Astrocyte (in vitro differentiated cells and primary cell): ENCODE data around the gene TIAM2. TPM values are rescaled to one million over a fixed set of nuclear protein-coding genes. Genes with fewer than 3 reads are reported as not detected.
A peak's percentile ranks its signal among the peaks of the same experiment; 100 is the strongest.

ENCODE experiments used
- DNase-seq: peaks from one replicate; pipeline ENCODE4 v3.0.0-alpha.2; 2010; ENCODE audit warnings: low read depth
- FAIRE-seq: peaks from 2 replicates; lab custom pipeline; 2011; peaks lifted over from hg19 to GRCh38; lab: Jason Lieb, UNC
- H2AFZ ChIP-seq: 2 replicates; pipeline ENCODE4 v1.6.0; 2012; ENCODE audit warnings: low read depth, low read length, inconsistent platforms
- H3K27ac ChIP-seq: 2 replicates; pipeline ENCODE4 v1.5.1; 2011; ENCODE audit warnings: low read depth, low read length, inconsistent platforms
- H3K27me3 ChIP-seq: 2 replicates; pipeline ENCODE4 v1.6.0; 2011; ENCODE audit warnings: low read length, inconsistent platforms; ENCODE audit not compliant: insufficient read depth
- H3K36me3 ChIP-seq: 2 replicates; pipeline ENCODE4 v1.5.1; 2011; ENCODE audit warnings: low read length, inconsistent platforms; ENCODE audit not compliant: insufficient read depth
- H3K4me1 ChIP-seq: 2 replicates; pipeline ENCODE4 v1.5.1; 2011; ENCODE audit warnings: low read length, inconsistent platforms; ENCODE audit not compliant: insufficient read depth
- H3K4me2 ChIP-seq: 2 replicates; pipeline ENCODE4 v1.6.0; 2012; ENCODE audit warnings: low read length, inconsistent platforms
- H3K4me3 ChIP-seq: 2 replicates; pipeline ENCODE4 v1.5.1; 2011; ENCODE audit warnings: low read depth, mild to moderate bottlenecking, low read length, inconsistent platforms; ENCODE audit not compliant: insufficient read depth
- H3K79me2 ChIP-seq: 2 replicates; pipeline ENCODE4 v1.6.0; 2012; ENCODE audit warnings: mild to moderate bottlenecking, low read length, inconsistent platforms; ENCODE audit not compliant: insufficient read depth
- H3K9ac ChIP-seq: 2 replicates; pipeline ENCODE4 v1.6.0; 2012; ENCODE audit warnings: mild to moderate bottlenecking, low read length, inconsistent platforms
- H3K9me3 ChIP-seq: 2 replicates; pipeline ENCODE4 v1.5.1; 2012; ENCODE audit warnings: low read depth, mild to moderate bottlenecking, low read length, inconsistent platforms; ENCODE audit not compliant: insufficient read depth
- H4K20me1 ChIP-seq: 2 replicates; pipeline ENCODE4 v1.6.0; 2012; ENCODE audit warnings: low read length, inconsistent platforms; ENCODE audit not compliant: insufficient read depth
- H3K27ac Mint-ChIP-seq: one replicate; pipeline ENCODE4 v1.8.0; 2021; ENCODE audit warnings: mild to moderate bottlenecking, mixed read lengths; ENCODE audit not compliant: unreplicated experiment
- H3K27me3 Mint-ChIP-seq: one replicate; pipeline ENCODE4 v1.8.0; 2021; ENCODE audit warnings: low read depth, mixed read lengths; ENCODE audit not compliant: unreplicated experiment
- H3K36me3 Mint-ChIP-seq: one replicate; pipeline ENCODE4 v1.8.0; 2021; ENCODE audit warnings: low read depth, mixed read lengths; ENCODE audit not compliant: unreplicated experiment
- H3K4me1 Mint-ChIP-seq: one replicate; pipeline ENCODE4 v1.8.0; 2021; ENCODE audit warnings: low read depth, mixed read lengths; ENCODE audit not compliant: unreplicated experiment
- H3K4me3 Mint-ChIP-seq: one replicate; pipeline ENCODE4 v1.8.0; 2021; ENCODE audit warnings: mild to moderate bottlenecking, moderate library complexity, mixed read lengths; ENCODE audit not compliant: unreplicated experiment
- H3K9me3 Mint-ChIP-seq: one replicate; pipeline ENCODE4 v1.8.0; 2021; ENCODE audit warnings: mild to moderate bottlenecking, mixed read lengths; ENCODE audit not compliant: unreplicated experiment
- CTCF ChIP-seq: IDR thresholded peaks from 2 replicates; pipeline ENCODE4 v1.5.1; 2011; ENCODE audit warnings: low read depth, mild to moderate bottlenecking, inconsistent platforms, low read length, moderate library complexity; ENCODE audit not compliant: insufficient read depth
- EZH2 ChIP-seq: IDR thresholded peaks from 2 replicates; pipeline ENCODE4 v1.6.1; 2012; ENCODE audit warnings: mild to moderate bottlenecking, low read length, inconsistent platforms; ENCODE audit not compliant: insufficient read depth
- total RNA-seq: library from RNA; stranded (reverse); gene quantifications from 2 replicates; pipeline ENCODE4 v1.2.1, GENCODE V29; 2021

The TIAM2 gene
- total RNA-seq, 1 donor from 2014 or later = 23.6 TPM

GRCh38 chr6:155077784-155078183 lies 82.7 kb downstream of the TIAM2 start:
- Histone ChIP-seq H3K9ac (no peak overlapping the region), H3K9me3 (no peaks in the 10 kb centered on the region), H3K27ac (no peak overlapping the region), H3K27me3 (no peaks in the 10 kb centered on the region), H4K20me1 (no peaks in the 10 kb centered on the region), H3K4me1 (peaks cover 13% of the 10 kb centered on the region), H2AFZ (no peak overlapping the region), H3K4me2 (peak overlapping the region; percentile 16), H3K36me3 (no peaks in the 10 kb centered on the region), H3K79me2 (no peaks in the 10 kb centered on the region), H3K4me3 (no peak overlapping the region)
- DNase-seq = no peak
- no peak for FAIRE-seq
- Mint-ChIP-seq H3K4me3 (no peak overlapping the region), H3K27ac (peak overlapping the region; percentile 56), H3K9me3 (no peaks in the 10 kb centered on the region), H3K36me3 (peaks cover 5% of the 10 kb centered on the region), H3K4me1 (peaks cover 56% of the 10 kb centered on the region), H3K27me3 (no peaks in the 10 kb centered on the region)
- no peak for TF ChIP-seq CTCF
- TF ChIP-seq EZH2 = no peak

GRCh38 chr6:155078331-155078745 lies 83.2 kb downstream of the TIAM2 start:
- H3K4me1 ChIP-seq = peaks cover 13% of the 10 kb centered on the region
- H3K4me2 ChIP-seq = no peak overlapping the region
- no peaks in the 10 kb centered on the region for H3K27me3 Mint-ChIP-seq
- no peaks in the 10 kb centered on the region for H3K27me3 ChIP-seq
- no peaks in the 10 kb centered on the region for H3K79me2 ChIP-seq
- no peaks in the 10 kb centered on the region for H3K36me3 ChIP-seq
- H3K36me3 Mint-ChIP-seq = peaks cover 5% of the 10 kb centered on the region
- H3K27ac ChIP-seq = no peak overlapping the region
- FAIRE-seq (no peak), DNase-seq (peak; percentile 59)
- no peak overlapping the region for H3K4me3 Mint-ChIP-seq
- no peak overlapping the region for H3K9ac ChIP-seq
- TF ChIP-seq CTCF (no peak), EZH2 (no peak)
- H3K4me3 ChIP-seq = no peak overlapping the region
- peak overlapping the region; percentile 24 for H2AFZ ChIP-seq
- H3K27ac Mint-ChIP-seq = peak overlapping the region; percentile 56
- peaks cover 56% of the 10 kb centered on the region for H3K4me1 Mint-ChIP-seq
- no peaks in the 10 kb centered on the region for H3K9me3 Mint-ChIP-seq
- H3K9me3 ChIP-seq = no peaks in the 10 kb centered on the region
- no peaks in the 10 kb centered on the region for H4K20me1 ChIP-seq

GRCh38 chr6:155079985-155080452 lies 84.9 kb downstream of the TIAM2 start:
- Mint-ChIP-seq H3K36me3 (peaks cover 1% of the 10 kb centered on the region), H3K27me3 (no peaks in the 10 kb centered on the region), H3K27ac (peak overlapping the region; percentile 21), H3K4me1 (peaks cover 66% of the 10 kb centered on the region), H3K4me3 (no peak overlapping the region), H3K9me3 (no peaks in the 10 kb centered on the region)
- H2AFZ ChIP-seq = no peak overlapping the region
- no peak overlapping the region for H3K27ac ChIP-seq
- no peak for TF ChIP-seq CTCF
- no peak for TF ChIP-seq EZH2
- H4K20me1 ChIP-seq = no peaks in the 10 kb centered on the region
- peaks cover 25% of the 10 kb centered on the region for H3K4me1 ChIP-seq
- no peaks in the 10 kb centered on the region for H3K27me3 ChIP-seq
- H3K79me2 ChIP-seq = no peaks in the 10 kb centered on the region
- no peaks in the 10 kb centered on the region for H3K36me3 ChIP-seq
- FAIRE-seq = no peak
- H3K4me3 ChIP-seq = no peak overlapping the region
- no peaks in the 10 kb centered on the region for H3K9me3 ChIP-seq
- peak overlapping the region; percentile 12 for H3K9ac ChIP-seq
- H3K4me2 ChIP-seq = peak overlapping the region; percentile 23
- peak; percentile 57 for DNase-seq
